Astrocyte of the cerebellum (primary cell): ENCODE measurements around the gene AKT2.

Source experiments
- DNase-seq: peaks from one replicate; pipeline ENCODE4 v3.0.0-alpha.2; 2011; ENCODE audit warnings: low read depth
- H3K4me3 ChIP-seq: 2 replicates; pipeline ENCODE4 v1.5.1; 2011; ENCODE audit warnings: mild to moderate bottlenecking, low read depth, low read length, moderate library complexity
- in situ Hi-C: cut with HindIII; loops from 2 replicates; pipeline ENCODE4 v1.10.0; 2017; ENCODE audit warnings: low sequenced_read_pairs
- TF ChIP-seq, protein P1 (sequence below): IDR thresholded peaks from 2 replicates; pipeline ENCODE4 v1.5.1; 2012; ENCODE audit warnings: low read length, low read depth, moderate library complexity, mild to moderate bottlenecking; ENCODE audit errors: missing control alignments

Gene AKT2

GRCh38 chr19:40281381-40282208, 3.5 kb downstream of the AKT2 start:
- no peak overlapping the region for H3K4me3 ChIP-seq
- TF ChIP-seq, protein P1, sequence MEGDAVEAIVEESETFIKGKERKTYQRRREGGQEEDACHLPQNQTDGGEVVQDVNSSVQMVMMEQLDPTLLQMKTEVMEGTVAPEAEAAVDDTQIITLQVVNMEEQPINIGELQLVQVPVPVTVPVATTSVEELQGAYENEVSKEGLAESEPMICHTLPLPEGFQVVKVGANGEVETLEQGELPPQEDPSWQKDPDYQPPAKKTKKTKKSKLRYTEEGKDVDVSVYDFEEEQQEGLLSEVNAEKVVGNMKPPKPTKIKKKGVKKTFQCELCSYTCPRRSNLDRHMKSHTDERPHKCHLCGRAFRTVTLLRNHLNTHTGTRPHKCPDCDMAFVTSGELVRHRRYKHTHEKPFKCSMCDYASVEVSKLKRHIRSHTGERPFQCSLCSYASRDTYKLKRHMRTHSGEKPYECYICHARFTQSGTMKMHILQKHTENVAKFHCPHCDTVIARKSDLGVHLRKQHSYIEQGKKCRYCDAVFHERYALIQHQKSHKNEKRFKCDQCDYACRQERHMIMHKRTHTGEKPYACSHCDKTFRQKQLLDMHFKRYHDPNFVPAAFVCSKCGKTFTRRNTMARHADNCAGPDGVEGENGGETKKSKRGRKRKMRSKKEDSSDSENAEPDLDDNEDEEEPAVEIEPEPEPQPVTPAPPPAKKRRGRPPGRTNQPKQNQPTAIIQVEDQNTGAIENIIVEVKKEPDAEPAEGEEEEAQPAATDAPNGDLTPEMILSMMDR, result no peak
- DNase-seq, result no peak
- in situ Hi-C loops, result no loop called here

DNA sequence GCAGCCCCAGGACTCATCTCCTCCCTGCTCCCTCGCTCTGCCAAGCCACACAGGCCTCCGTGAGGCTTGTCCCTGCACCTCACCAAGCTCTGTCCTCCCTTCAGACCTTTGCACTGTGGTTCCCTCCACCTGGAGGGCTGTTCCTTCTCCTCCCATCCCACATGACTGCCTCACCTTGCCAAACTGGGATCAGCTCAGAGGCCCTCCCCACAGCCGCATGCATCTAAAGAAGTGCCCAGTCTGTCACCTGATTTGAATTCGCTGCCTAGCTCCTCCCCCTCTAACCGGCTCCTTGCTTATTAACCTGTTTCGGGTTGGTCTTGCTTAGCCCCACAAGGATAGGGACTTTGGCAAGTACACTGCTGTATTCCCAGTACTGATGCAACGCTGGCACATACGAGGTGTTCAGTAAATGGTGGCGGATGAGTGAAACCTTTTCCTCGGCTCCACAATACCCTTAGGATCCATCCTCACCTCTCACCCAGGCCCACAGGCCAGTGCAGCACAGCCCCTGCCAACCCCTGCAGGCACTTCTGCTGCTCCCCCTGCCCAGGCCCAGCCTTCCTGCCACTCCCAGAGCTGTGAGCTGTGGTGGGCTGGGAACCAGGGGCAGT, 4.4 kb downstream of the AKT2 start:
- TF ChIP-seq, protein P1, result no peak
- in situ Hi-C loops, result no loop called here
- no peak overlapping the region for H3K4me3 ChIP-seq
- no peak for DNase-seq

DNA sequence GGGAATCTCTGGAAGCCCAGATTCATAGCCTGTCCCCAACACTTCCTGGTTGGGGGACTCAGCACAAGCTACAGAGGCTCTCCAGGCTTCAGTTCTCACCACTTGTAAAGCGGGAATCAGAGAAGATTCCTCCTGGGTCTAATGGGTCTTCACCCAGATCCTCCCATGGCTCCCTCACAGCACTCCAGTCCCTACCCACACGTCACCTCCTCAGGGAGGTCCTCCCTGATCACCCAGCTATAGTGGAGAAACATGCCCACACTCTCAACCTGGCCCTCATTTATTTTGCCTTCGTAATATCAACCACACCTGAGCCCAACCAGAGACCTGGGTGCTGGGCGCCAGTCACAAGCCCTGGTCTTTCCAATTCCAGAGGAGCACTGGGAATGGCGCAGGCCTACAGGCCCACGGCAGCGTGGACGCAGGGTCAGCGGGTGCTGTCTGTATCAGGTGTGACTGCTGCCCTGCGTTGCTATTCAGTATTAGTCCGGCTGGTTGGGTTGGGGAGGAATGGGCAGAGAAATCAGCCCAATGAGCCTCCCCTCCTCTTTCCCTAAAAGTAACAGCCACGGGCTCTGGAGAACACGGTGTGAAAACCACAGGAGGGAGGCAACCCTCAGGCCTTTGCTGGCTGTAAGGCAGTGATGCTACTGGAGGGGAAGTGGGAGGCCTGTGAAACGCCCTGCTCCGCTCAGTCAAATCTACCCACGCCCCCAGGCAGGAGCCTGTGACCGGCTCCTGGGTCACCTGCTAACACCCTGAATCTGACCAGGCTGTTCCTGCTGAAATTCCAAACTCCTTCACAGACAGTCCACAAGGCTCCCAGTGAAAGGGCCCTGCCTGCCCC, 5.2 kb downstream of the AKT2 start:
- in situ Hi-C loops, result no loop called here
- DNase-seq, result no peak
- TF ChIP-seq, protein P1, result no peak
- no peak overlapping the region for H3K4me3 ChIP-seq

DNA sequence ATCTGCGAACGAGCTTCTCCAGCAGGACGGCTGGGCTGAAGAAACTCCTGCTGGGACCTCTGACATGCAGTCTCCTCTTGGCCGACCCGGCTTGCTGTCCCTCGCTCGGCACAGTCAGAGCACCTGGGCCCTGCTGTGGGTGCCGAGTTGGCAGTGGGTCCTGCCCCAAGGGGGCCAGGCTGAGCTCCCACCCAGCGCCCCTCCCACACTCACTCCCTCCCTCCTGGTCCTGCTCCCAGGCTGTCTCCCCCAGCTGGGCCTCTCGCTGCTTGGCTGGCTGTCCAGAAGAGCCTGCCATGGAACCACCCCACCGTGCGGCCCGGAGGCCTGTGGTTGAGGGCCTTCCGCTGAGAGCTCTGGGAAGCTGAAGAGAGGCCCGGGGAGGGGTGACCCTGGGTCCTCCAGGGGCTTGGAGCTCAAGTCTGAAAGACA, 6.0 kb downstream of the AKT2 start:
- in situ Hi-C loops, result no loop called here
- no peak overlapping the region for H3K4me3 ChIP-seq
- TF ChIP-seq, protein P1, result no peak
- no peak for DNase-seq

- DNase-seq, result no peak
- TF ChIP-seq, protein P1, result no peak
- in situ Hi-C loops, result no loop called here
- H3K4me3 ChIP-seq, result no peak overlapping the region
Observed at GRCh38 chr19:40278361-40279035, 6.6 kb downstream of the AKT2 start.

DNA sequence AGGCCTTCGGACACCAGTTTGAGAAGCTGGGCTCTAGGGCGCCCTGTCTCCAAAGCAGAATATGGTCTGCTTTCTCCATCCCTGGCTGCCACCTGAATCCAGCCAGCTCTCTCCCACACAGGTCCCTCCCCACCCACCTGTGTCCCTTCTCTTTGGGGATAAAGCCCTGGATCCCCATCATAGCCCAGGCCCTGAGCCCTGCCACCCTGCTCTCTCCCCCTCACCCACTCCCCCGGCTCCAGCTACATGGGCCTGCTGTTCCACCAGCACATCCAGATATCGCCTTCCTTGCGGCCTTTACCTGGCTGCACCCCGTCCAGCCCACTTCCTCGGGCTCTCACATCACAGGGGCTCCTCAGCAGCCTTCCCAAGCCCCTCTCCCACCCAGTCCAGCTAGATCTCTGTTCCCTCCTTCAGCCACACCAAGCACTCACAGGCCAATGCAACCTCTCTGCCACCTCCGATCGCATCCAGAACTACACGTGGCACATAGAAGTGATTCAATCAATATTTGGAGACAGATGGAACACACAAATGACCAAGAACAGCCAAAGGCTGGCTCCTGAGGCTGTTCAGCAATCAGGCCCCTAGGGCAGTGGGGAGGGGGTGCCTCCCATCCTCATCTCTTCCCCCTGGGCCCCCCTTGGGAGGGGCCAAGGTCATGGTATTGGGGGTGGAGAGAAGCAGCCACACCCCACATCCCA, 7.6 kb downstream of the AKT2 start:
- in situ Hi-C loops, result no loop called here
- TF ChIP-seq, protein P1, result no peak
- DNase-seq, result no peak
- no peak overlapping the region for H3K4me3 ChIP-seq
